ENCODE results near the gene MPHOSPH9.

MPHOSPH9 gene

DNA sequence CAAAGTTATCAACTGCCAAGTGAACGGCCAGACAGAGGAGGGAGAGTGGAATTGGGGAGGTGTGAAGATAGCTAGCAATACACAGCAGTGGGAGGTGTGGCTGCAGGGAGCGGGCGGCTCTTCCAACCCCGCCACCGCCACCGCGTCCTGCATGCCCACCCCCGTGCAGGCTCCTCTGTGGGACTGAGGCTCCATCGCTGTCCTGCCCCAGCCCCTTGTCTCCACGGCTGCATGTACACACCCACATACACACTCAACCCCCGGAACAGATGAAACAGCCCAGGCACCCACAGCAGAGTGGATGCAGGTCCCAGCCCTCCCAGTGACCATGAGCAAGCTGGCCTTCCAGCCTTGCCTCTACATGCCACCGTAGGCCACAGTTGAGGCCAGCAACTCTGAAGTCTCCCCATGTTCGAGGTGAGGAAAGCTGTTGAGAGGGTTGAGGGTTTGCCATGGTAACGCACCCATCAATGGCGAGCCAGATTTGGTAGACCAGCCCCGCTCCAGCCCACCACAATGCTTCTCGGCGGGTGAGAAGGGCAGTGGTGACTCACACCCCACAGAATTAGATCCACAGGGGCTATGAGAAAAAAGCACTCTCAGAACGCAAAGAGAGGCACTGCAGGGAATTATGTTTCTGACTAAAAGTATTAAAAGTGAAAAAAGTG is 121.3 kb downstream of the MPHOSPH9 start:
- H3K4me3 ChIP-seq (ENCODE audit: low read depth, low read length) = no peak overlapping the region
- DNase-seq (ENCODE audit: low read depth) = no peak

DNA sequence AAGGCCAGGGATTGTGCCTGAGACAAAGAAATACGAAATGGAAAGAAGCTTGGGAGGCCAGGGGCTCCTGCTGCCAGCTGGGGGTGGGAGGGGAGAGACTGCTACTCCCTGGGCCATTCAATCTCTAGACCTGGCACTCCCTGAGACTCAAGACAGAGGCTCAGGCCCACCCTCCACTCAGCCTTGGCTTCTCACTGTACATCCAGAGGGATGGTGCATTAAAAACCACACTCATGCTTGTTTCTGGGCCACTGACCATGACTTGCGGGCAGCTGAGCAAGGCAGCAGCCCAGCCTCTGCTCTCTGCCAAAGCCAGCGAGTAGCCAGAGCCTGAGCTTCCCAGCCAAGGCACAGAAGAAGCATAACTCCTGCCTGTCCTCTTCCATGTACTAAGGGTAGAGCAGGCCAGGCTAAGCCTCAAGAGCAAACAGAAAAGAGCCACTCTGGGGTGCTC is 123.6 kb downstream of the MPHOSPH9 start:
- no peak overlapping the region for H3K4me3 ChIP-seq (ENCODE audit: low read depth, low read length)
- no peak for DNase-seq (ENCODE audit: low read depth)

DNA sequence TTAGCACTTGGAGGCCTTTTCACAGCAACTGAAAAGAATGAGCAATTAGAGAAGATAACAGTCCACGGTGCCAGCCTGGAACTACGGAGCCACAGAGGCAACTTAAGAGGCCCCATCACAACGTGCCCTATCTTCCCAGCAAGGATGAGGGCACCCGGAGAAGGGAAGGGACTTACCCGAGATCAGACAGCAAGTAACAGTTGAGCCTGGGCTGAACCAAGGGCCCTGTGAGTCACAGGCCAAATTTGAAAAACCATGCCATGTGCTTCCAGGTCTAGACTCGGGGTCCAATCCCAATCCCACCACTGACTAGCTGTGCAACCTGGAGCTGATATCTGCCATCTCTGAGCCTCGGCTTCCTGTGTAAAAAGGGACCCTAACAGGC is 124.3 kb downstream of the MPHOSPH9 start:
- no peak overlapping the region for H3K4me3 ChIP-seq (ENCODE audit: low read depth, low read length)
- no peak for DNase-seq (ENCODE audit: low read depth)

DNA sequence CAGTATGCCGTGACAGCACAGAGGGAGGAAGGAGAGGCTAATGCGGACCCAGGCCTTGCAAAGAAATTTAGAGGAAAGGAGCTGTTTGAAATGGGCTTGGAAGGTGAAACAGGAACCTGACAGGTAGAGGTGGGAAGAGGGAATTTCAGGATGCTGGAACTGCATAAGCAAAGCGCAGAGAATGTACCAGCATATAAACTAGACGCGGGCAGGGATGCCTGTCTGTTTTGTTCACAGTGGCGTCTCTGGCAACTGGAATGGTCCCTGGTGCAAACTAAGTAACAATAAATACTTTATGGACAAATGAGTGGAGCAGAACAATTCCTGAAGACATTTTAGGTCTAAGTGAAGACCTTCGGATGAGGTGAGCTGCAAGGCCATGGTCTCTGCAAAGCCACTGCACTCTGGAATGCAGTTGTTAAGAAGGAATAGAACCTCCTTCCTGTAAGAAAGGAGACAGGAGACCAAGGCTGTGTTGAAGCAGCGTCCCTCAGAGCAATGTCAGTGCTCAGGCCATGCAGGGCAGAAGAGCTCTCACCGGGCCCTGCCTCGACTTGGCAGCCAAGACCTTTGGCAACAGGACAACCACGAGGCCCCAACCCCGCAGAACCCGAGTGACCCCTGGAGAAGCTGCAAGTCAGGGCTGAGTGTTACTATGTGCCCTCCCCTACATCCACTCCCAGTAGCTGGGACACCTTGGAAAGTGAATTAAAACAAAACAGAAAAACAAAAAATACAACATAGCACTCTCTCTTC is 124.8 kb downstream of the MPHOSPH9 start:
- H3K4me3 ChIP-seq (ENCODE audit: low read depth, low read length) = no peak overlapping the region

DNA sequence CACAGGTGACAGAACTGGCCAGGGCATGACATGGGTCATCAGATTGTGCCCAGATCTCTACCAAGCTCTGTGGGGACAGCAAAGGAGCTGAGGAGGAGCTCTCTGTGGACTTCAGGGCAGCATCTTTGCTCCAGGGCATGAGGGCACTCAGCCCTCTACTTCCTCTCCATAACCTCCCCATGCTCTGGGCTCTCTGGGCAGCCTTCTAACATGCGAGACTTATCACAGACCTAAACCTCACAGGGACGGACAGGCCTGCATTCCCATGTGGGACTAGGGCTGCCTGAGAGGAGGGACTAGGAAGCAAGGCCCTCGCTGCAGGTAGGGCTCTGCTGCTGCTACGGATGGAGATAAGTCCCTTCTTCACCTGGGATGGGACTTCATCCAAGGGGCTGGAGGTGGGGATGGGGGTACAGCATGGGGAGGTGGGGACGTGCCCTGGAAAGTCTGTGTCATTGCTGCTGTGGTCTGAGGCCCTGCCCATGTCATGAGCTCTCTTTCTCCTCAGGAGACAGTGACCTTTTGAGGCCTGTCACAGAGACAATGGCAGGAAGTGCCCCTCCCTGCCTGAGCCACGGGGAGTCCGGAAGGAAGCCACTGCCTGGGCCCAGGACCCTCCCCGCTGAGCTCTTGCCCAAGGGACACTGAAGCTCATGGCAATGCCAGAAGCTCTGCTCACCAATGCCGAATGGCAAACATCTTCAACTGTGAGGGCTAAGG is 126.1 kb downstream of the MPHOSPH9 start:
- no peak for DNase-seq (ENCODE audit: low read depth)

More for the DNA sequence above, 124.8 kb downstream of the MPHOSPH9 start:
- no peak for DNase-seq (ENCODE audit: low read depth)

DNA sequence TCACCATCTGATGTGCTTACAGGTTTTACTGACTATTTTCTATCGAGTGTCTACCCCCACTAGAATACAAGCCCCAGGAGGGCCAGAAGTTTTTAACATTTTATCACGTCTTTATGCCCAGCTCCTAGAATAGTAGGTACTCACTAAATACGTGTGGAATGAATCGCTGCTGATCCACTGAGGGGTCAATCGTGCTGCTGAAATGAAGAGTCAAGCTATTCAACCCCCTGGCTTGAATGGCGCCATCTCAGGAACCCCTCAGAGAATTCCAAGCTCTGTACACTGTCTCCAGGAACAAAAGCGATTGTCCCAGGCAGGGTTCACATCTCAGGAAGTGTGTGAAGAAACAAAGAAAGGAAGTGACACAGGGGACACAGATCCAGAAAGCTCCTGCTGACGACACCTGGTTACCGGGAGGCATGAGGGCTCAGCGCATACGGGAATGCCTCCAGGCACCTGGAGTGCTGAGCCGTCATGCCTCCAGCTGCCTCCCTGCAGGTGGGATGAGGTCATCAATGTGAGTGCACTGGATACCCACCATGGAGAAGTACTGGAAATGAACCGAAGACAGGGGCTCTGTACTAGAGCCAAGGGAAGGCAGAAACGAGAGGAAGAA is 127.6 kb downstream of the MPHOSPH9 start:
- no peak for DNase-seq (ENCODE audit: low read depth)
- no peak overlapping the region for H3K4me3 ChIP-seq (ENCODE audit: low read depth, low read length)

More for the DNA sequence above, 126.1 kb downstream of the MPHOSPH9 start:
- no peak overlapping the region for H3K4me3 ChIP-seq (ENCODE audit: low read depth, low read length)

DNA sequence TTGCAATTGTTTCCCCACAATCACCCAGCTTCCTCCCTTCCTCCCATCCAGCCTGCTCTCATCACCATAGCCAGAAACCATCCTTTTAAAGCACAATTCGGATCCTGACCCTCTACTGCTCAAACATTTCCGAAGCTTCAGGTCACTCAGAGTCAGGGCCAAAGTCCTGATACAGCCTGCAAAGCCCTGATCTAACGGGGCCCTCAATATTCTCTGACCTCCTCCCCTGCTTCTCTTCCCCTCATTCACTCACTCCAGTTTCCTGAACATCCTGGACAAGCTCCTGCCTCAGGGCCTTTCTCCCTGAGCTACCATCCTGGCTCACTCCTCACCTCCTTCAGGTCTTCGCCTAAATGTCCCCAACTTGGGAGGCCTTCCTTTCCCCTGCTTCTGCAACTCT is 128.1 kb downstream of the MPHOSPH9 start:
- DNase-seq (ENCODE audit: low read depth) = no peak
- no peak overlapping the region for H3K4me3 ChIP-seq (ENCODE audit: low read depth, low read length)

Data from skeletal muscle cell (primary cell).